Bronchial epithelial cell (primary cell): ENCODE measurements around the gene GRID2. TPM values are rescaled to one million over a fixed set of nuclear protein-coding genes. Genes with fewer than 3 reads are reported as not detected.
"Not testable (repeated sequence)": the region's sequence is repeated elsewhere in the genome, so short reads cannot be mapped to it uniquely, and the experiment has no call there.

ENCODE experiments used
- DNase-seq: peaks from one replicate; pipeline ENCODE4 v3.0.0-alpha.2; 2010; ENCODE audit warnings: low read depth
- FAIRE-seq: peaks from 2 replicates; lab custom pipeline; 2011; peaks lifted over from hg19 to GRCh38; lab: Jason Lieb, UNC
- H3K27me3 ChIP-seq: 2 replicates; pipeline ENCODE4 v1.5.1; 2011; ENCODE audit warnings: low read length; ENCODE audit not compliant: control insufficient read depth, insufficient read depth
- H3K36me3 ChIP-seq: 2 replicates; pipeline ENCODE4 v1.5.1; 2011; ENCODE audit warnings: low read length; ENCODE audit not compliant: control insufficient read depth, insufficient read depth
- H3K4me3 ChIP-seq: 2 replicates; pipeline ENCODE4 v1.5.1; 2011; ENCODE audit warnings: mild to moderate bottlenecking, low read depth, low read length, control low read depth
- CTCF ChIP-seq: IDR thresholded peaks from 2 replicates; pipeline ENCODE4 v1.5.1; 2011; ENCODE audit warnings: mild to moderate bottlenecking, moderate library complexity, low read length, control low read depth, inconsistent platforms; ENCODE audit not compliant: insufficient read depth, severe bottlenecking
- total RNA-seq: library from RNA; depleted of rRNA; stranded (reverse); fragments of >200 nt; gene quantifications from 2 replicates; pipeline ENCODE4 v1.2.1, GENCODE V29; 2014

Gene GRID2
- total RNA-seq, 1 donor from 2014 or later = not detected

GRCh38 chr4:92265798-92266197 is 38.0 kb upstream of the GRID2 start:
- H3K27me3 ChIP-seq = no peaks in the 10 kb centered on the region
- TF ChIP-seq CTCF = no peak
- no peaks in the 10 kb centered on the region for H3K36me3 ChIP-seq
- no peak overlapping the region for H3K4me3 ChIP-seq
- FAIRE-seq (no peak), DNase-seq (no peak)

- no peak for TF ChIP-seq CTCF
- FAIRE-seq = no peak
Measured at GRCh38 chr4:92266521-92266920, 37.2 kb upstream of the GRID2 start.

GRCh38 chr4:92268642-92269041 is 35.1 kb upstream of the GRID2 start:
- no peak for DNase-seq
- no peaks in the 10 kb centered on the region for H3K36me3 ChIP-seq
- TF ChIP-seq CTCF = no peak
- H3K27me3 ChIP-seq = no peaks in the 10 kb centered on the region
- FAIRE-seq = no peak
- H3K4me3 ChIP-seq = no peak overlapping the region

More at GRCh38 chr4:92266521-92266920, 37.2 kb upstream of the GRID2 start:
- Histone ChIP-seq H3K27me3 (no peaks in the 10 kb centered on the region), H3K4me3 (no peak overlapping the region), H3K36me3 (no peaks in the 10 kb centered on the region)
- no peak for DNase-seq

GRCh38 chr4:92270908-92271307 is 32.9 kb upstream of the GRID2 start:
- TF ChIP-seq CTCF = no peak
- FAIRE-seq = no peak

GRCh38 chr4:92271551-92271950 is 32.2 kb upstream of the GRID2 start:
- not testable (repeated sequence) for DNase-seq, H3K4me3 ChIP-seq, H3K36me3 ChIP-seq, H3K27me3 ChIP-seq, FAIRE-seq

More at GRCh38 chr4:92270908-92271307, 32.9 kb upstream of the GRID2 start:
- no peaks in the 10 kb centered on the region for H3K27me3 ChIP-seq
- DNase-seq = no peak
- H3K4me3 ChIP-seq = no peak overlapping the region
- H3K36me3 ChIP-seq = no peaks in the 10 kb centered on the region

- not testable (repeated sequence) for H3K36me3 ChIP-seq, FAIRE-seq, H3K27me3 ChIP-seq, H3K4me3 ChIP-seq, DNase-seq
Measured at GRCh38 chr4:92277057-92277881, 26.5 kb upstream of the GRID2 start.
